A204.1 (cell line): ENCODE results near the gene FAM110A.
"Not testable (repeated sequence)": the region's sequence is repeated elsewhere in the genome, so short reads cannot be mapped to it uniquely, and the experiment has no call there.

Source experiments
- FAIRE-seq: peaks from 2 replicates; lab custom pipeline; 2012; peaks lifted over from hg19 to GRCh38; lab: Jason Lieb, UNC

Gene FAM110A

DNA sequence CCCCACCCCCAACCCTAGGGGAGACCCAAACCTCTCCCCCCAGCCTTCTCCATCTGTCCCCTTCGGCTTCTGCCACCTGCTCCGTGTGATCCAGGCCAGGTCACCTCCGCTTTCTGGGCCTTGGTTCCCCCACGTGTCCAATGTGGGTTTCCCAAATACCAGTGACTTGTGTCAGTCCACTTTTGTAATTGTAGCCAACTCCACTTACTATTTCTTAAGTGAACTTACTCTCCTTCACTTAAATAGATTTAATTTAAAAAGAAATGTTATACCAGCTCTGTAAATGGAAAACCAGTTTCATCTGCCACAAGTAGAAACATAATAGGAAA, 10.0 kb upstream of the FAM110A start:
- FAIRE-seq, result no peak

- no peak for FAIRE-seq
These were observed 9.0 kb upstream of the FAM110A start for GRCh38 chr20:824490-824889.

DNA sequence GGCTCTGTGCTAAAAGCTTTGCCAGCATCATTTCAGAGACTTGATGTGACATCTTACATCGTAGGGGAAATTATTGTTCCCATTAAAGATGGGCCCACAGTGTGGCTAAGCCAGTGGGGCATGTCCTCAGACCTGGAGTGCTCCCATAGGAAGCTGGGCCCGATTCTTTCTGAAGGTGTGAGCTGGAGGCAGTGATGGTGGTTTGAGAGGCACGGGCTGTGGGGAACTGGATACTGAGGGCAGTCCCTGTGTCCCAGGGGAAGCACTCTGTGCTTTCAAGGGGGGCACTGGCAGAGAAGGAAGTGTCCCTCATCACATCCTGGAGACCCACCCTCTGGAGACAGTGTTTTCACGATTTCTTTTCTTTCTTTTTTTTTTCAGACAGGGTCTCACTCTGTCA, 8.6 kb upstream of the FAM110A start:
- FAIRE-seq, result no peak

DNA sequence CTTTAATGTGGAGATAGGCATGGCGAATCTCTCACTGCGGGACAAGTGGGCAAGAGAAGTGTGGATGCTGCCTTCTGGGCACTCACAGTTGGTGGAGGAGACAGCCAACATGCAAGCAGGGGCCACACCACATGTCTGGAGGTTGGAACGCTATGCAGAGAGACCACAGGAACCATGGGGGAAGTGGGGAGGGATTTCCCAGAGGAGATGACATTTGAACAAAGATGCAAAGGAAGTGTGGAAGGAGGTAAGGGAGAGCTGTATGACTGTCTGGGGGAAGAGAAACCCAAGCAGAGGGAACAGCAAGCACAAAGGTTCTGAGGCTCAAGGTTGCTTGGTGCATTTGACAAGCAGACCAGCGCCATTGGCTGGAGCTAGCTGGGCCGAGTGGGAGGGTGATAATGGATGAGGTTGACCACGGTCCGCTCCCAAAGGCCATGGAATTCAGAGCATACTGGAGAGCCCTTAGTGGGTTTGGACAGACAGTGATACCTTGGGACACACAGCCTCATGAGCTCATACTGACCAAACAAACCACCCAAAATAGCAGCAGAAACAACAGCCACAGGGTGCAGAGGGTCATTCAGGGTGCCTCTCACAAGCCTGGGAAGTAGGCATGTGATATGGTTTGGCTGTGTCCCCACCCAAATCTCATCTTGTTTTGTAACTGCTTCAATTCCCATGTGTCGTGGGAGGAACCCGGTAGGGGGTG, 7.6 kb upstream of the FAM110A start:
- FAIRE-seq, result no peak

DNA sequence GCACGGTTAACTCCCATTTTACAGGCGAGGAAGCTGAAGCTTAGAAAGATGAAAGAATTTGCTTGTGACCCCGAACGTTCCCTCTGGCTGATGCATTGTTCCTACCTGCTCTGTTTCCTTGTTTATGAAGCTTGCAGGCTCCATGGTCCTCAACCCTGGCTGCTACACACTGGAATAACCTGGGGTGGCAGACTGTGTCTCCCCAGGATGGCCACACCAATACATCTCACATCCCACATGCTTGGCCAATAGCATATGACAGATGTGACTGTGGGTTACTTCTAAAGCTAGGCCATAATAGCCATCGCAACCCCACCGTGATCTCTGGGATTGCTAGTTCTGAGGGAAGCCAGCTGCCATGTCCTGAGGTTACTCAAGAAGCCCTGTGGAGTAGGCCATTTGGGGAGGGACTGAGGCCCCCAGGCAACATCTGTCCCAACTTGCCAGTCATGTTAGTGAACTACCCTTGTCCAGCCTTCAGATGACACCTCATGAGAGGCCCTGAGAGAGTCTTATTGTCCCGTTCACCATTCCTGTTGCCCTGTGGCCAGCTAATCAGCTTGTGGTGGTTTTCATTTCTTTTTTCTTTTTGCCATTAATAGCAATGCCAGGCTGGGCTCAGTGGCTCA, 6.7 kb upstream of the FAM110A start:
- no peak for FAIRE-seq

DNA sequence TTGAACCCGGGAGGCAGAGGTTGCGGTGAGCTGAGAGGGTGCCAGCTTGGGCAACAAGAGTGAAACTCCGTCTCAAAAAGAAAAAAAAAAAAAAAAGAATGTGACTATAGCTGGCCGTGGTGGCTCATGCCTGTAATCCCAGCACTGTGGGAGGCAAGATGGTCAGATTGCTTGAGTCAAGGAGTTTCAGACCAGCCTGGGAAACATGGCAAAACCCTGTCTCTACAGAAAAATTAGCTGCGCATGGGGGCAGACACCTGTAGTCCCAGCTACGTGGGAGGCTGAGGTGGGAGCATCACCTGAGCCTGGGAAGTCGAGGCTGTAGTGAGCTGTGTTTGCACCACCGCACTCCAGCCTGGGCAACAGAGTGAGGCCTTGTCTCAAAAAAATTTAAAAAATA, 5.5 kb upstream of the FAM110A start:
- not testable (repeated sequence) for FAIRE-seq

- no peak for FAIRE-seq
These were observed 4.5 kb upstream of the FAM110A start for GRCh38 chr20:828987-829386.

- FAIRE-seq, result no peak
These were observed 4.0 kb upstream of the FAM110A start for GRCh38 chr20:829551-829950.

GRCh38 chr20:830011-830521, 3.4 kb upstream of the FAM110A start:
- FAIRE-seq, result no peak

DNA sequence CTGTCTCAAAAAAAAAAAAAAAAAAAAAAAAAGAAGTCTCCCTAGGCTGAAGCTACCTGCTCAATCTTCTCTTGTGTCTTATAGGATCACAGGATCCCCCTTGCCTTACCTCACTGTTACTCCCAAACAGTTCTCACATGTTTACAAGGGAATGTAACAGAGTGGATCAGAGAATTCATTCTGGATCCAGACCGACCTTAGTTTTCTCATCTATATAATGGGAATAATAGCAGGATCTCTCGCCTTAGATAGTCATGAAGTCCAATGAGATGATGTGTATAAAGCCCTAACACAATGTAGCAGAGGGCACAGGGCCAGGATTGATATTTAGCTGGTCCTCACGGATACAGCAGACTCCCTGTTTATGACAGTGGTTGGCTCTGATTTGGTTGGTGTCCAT, 2.3 kb upstream of the FAM110A start:
- FAIRE-seq, result no peak

GRCh38 chr20:831956-832355, 1.6 kb upstream of the FAM110A start:
- no peak for FAIRE-seq

GRCh38 chr20:833121-833449, 430 bp upstream of the FAM110A start:
- no peak for FAIRE-seq

DNA sequence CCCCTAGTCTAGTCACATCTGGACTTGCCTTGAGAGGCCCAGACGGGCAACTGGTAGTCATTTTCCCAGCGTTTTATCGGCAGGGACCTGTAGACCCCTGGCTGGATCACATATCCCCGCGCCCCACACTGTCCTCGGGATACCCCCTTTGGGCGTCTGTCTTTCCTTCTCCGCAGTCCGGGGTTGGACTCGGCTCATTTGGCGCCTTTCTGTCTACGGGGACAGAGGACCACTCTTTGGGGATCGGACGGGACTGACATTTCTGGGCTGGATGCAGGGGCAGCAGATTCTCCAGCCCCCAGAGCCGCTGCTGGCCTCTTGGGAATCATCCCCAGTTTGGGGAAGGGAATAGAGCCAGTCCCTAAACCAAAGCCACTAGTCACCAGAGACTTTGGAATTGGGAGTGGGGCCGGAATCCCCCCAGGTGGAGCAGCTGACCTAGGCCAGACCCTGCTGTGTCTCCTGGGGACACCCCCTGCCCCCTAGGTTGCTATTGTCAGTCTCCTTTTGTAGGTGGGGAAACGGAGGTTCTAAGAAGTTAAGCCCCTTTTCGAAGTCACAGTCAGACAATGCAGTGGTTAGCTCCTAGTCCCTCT, 734 bp downstream of the FAM110A start:
- no peak for FAIRE-seq

DNA sequence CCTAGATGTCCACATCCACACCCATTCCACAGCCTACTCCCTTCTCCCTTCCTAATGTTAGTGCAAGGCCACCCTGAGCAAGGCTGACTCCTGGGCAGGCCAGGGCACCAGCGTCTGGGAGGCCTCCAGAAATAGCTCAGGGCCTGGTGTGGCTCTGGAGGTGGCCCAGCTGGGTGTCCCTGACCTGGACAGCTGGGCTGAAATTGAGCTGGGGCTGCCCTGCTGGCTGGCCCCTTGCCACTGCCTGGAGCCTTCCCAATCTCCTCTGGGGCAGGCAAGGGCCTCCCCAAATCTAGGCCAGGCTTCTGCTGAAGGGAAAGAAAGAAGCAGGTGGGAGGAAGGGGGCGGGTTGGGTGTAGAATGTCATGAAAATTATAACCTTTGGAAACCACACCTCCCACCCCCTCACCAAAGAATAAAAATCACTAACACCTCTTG, 2.1 kb downstream of the FAM110A start:
- no peak for FAIRE-seq

DNA sequence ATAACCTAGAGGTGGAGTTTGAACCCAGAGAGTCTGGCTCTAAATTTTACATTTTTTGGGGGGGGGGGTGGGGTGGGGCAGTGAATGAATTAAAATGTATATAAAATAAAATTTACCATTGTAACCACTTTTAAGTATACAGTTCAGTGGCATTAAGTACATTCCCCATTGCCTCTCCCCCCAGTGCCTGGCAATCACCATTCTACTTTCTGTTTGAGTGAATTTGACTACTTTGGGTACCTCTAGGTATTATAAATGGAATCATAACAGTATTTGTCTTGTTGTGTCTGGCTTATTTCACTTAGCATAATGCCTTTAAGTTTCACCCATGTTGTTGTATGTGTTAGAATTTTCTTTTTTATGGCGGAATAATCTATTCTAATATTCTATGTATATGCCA, 2.7 kb downstream of the FAM110A start:
- FAIRE-seq, result no peak

DNA sequence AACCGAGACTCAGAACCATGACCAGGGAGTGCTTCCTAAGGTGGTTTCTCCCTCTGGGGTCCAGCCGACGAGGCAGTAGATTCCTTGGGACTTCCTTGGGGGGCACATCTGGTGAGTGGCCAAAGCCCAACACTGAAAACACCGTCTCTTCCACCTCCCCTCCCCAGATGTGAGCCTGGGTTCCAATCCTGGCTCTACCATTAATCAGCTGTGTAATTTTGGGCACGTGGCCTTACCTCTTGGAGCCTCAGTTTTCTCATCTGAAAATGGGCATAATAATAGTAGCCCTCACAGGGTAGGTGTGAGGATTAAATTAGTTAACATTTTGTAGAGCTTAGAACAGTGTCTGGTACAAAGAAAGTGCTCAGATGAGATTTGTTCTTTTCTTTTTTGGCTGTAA, 5.5 kb downstream of the FAM110A start:
- FAIRE-seq, result no peak

- FAIRE-seq, result no peak
These were observed 6.1 kb downstream of the FAM110A start for GRCh38 chr20:839626-840025.

- FAIRE-seq, result no peak
These were observed 7.0 kb downstream of the FAM110A start for GRCh38 chr20:840503-840857.

- FAIRE-seq, result no peak
These were observed 7.5 kb downstream of the FAM110A start for GRCh38 chr20:840858-841567.

GRCh38 chr20:841568-842546, 8.3 kb downstream of the FAM110A start:
- FAIRE-seq, result no peak

- FAIRE-seq, result no peak
These were observed 9.0 kb downstream of the FAM110A start for GRCh38 chr20:842547-842940.

- no peak for FAIRE-seq
These were observed 10.4 kb downstream of the FAM110A start for GRCh38 chr20:843912-844311.
